HCT116 (cell line): ENCODE results near the gene AHNAK. TPM values are rescaled to one million over a fixed set of nuclear protein-coding genes. Genes with fewer than 3 reads are reported as not detected.

ENCODE experiments used
- ATAC-seq: fragments of 200-7000 bp; cut with Tn5 transposase; 2 replicates; pipeline ENCODE4 v1.9.1; 2020; ENCODE audit warnings: mild to moderate bottlenecking, moderate library complexity
- BruUV-seq: library from RNA; stranded (reverse); fragments of 400-500 nt; replicated peaks from 2 replicates; lab custom pipeline; 2021; lab: Mats Ljungman, UMichigan
- CTCF ChIA-PET: fragments of 300-600 bp; sonication (Branson Sonifier 250); formaldehyde crosslinking; loops from one replicate; lab custom pipeline; 2021; ENCODE audit warnings: antibody characterized with exemption; lab: Charles Lee
- POLR2A ChIA-PET: fragments of 300-600, 350-600 bp; sonication (Branson Sonifier 250); formaldehyde crosslinking; loops from one replicate; lab custom pipeline; 2021; ENCODE audit warnings: antibody characterized with exemption; lab: Charles Lee
- RAD21 ChIA-PET, 2 experiments: fragments of 300-600 bp; sonication (Branson Sonifier 250); formaldehyde crosslinking; loops; one replicate each; lab custom pipeline; 2023; ENCODE audit warnings: low total read pairs in 2 of 2; ENCODE audit not compliant: uncharacterized antibody in 2 of 2, unreplicated experiment in 2 of 2, low non-redundant PET in 1 of 2; lab: Charles Lee
- DNase-seq: peaks from one replicate; pipeline ENCODE4 v3.0.0-alpha.2; 2010; ENCODE audit warnings: low read depth, low spot score
- H2AFZ ChIP-seq: fragments of 200-600 bp; shearing (Covaris generic), sonication (generic); 2 replicates; pipeline ENCODE4 v1.6.1; 2017; ENCODE audit warnings: low read depth, mixed run types, mixed read lengths, antibody characterized with exemption, low read length; ENCODE audit not compliant: poor library complexity, severe bottlenecking
- H3K27ac ChIP-seq: 2 replicates; pipeline ENCODE4 v1.5.1; 2012; ENCODE audit warnings: low read depth, low read length
- H3K27me3 ChIP-seq: fragments of 200-600 bp; sonication (generic); 2 replicates; pipeline ENCODE4 v1.6.1; 2016; ENCODE audit warnings: mixed run types, low read length, mixed read lengths; ENCODE audit not compliant: insufficient read depth
- H3K36me3 ChIP-seq, 2 experiments: fragments of 200-500 bp in 1 of 2; fragments of 200-600 bp in 1 of 2; sonication (Bioruptor generic) in 1 of 2; sonication (generic) in 1 of 2; 2 replicates each; pipeline versions ENCODE4 v1.5.1 to v1.6.1; 2014 to 2016; ENCODE audit warnings: low read length in 2 of 2, inconsistent platforms in 1 of 2, mixed read lengths in 1 of 2, mixed run types in 1 of 2; ENCODE audit not compliant: insufficient read depth in 2 of 2, control insufficient read depth in 1 of 2
- H3K4me1 ChIP-seq, 2 experiments: fragments of 200-600 bp in 1 of 2; sonication (generic) in 1 of 2; 2 replicates each; pipeline versions ENCODE4 v1.5.1 to v1.6.1; 2012 to 2017; ENCODE audit warnings: low read length in 2 of 2, inconsistent platforms in 1 of 2, mild to moderate bottlenecking in 1 of 2, mixed read lengths in 1 of 2, mixed run types in 1 of 2, moderate library complexity in 1 of 2; ENCODE audit not compliant: insufficient read depth in 2 of 2, control insufficient read depth in 1 of 2
- H3K4me2 ChIP-seq: fragments of 200-600 bp; sonication (generic); 2 replicates; pipeline ENCODE4 v1.6.1; 2017; ENCODE audit warnings: mixed run types, low read length, mixed read lengths
- H3K4me3 ChIP-seq, 2 experiments: fragments of 200-600 bp in 1 of 2; sonication (generic) in 1 of 2; replicated peaks in 1 of 2; 2 replicates each; pipeline ENCODE4 v1.5.1; 2011 to 2016; ENCODE audit warnings: low read length in 2 of 2, control low read depth in 1 of 2, low read depth in 1 of 2, mild to moderate bottlenecking in 1 of 2, mixed read lengths in 1 of 2, mixed run types in 1 of 2
- H3K79me2 ChIP-seq: fragments of 200-600 bp; sonication (generic); 2 replicates; pipeline ENCODE4 v1.6.1; 2017; ENCODE audit warnings: mild to moderate bottlenecking, mixed run types, low read length, moderate library complexity, mixed read lengths; ENCODE audit not compliant: insufficient read depth
- H3K9ac ChIP-seq: fragments of 200-600 bp; sonication (generic); 2 replicates; pipeline ENCODE4 v1.6.1; 2016; ENCODE audit warnings: low read length, mixed read lengths
- H3K9me2 ChIP-seq: fragments of 200-600 bp; sonication (generic), shearing (Covaris generic); 2 replicates; pipeline ENCODE4 v1.6.1; 2017; ENCODE audit warnings: mixed run types, mild to moderate bottlenecking, moderate library complexity; ENCODE audit not compliant: insufficient read depth
- H3K9me3 ChIP-seq, 2 experiments: fragments of 200-500 bp in 1 of 2; fragments of 200-600 bp in 1 of 2; sonication (Bioruptor generic) in 1 of 2; sonication (generic) in 1 of 2; 2 replicates each; pipeline ENCODE4 v1.6.1; 2014 to 2017; ENCODE audit warnings: low read length in 2 of 2, mixed read lengths in 2 of 2, inconsistent platforms in 1 of 2, low read depth in 1 of 2, mild to moderate bottlenecking in 1 of 2, mixed run types in 1 of 2, moderate library complexity in 1 of 2; ENCODE audit not compliant: control insufficient read depth in 1 of 2, insufficient read depth in 1 of 2
- H4K20me1 ChIP-seq: fragments of 200-600 bp; sonication (generic), shearing (Covaris generic); 2 replicates; pipeline ENCODE4 v1.6.1; 2017; ENCODE audit warnings: mixed run types, mild to moderate bottlenecking, moderate library complexity; ENCODE audit not compliant: insufficient read depth
- CEBPB ChIP-seq: IDR thresholded peaks from 2 replicates; pipeline ENCODE4 v1.6.1; 2012; ENCODE audit warnings: low read depth
- EGR1 ChIP-seq: IDR thresholded peaks from 2 replicates; pipeline ENCODE4 v1.6.1; 2012; ENCODE audit warnings: low read depth
- EZH2 ChIP-seq: fragments of 200-600 bp; sonication (generic); IDR thresholded peaks from 2 replicates; pipeline ENCODE4 v1.6.1; 2017; ENCODE audit warnings: antibody characterized with exemption, mixed run types
- EZH2phosphoT487 ChIP-seq: fragments of 200-600 bp; IDR thresholded peaks from 2 replicates; pipeline ENCODE4 v1.6.1; 2018; ENCODE audit warnings: antibody characterized with exemption, borderline replicate concordance
- FOSL1 ChIP-seq: IDR thresholded peaks from 2 replicates; pipeline ENCODE4 v1.6.1; 2012; ENCODE audit warnings: low read depth
- JUND ChIP-seq: IDR thresholded peaks from 2 replicates; pipeline ENCODE4 v1.6.1; 2012
- POLR2A ChIP-seq: IDR thresholded peaks from 2 replicates; pipeline ENCODE4 v1.7.0; 2011; ENCODE audit warnings: borderline replicate concordance; ENCODE audit not compliant: insufficient read depth, insufficient read length; ENCODE audit errors: extremely low read depth
- RAD21 ChIP-seq: IDR thresholded peaks from 2 replicates; pipeline ENCODE4 v1.6.1; 2012; ENCODE audit warnings: low read depth, mild to moderate bottlenecking
- TCF7L2 ChIP-seq: IDR thresholded peaks from 2 replicates; pipeline ENCODE4 v1.7.0; 2011; ENCODE audit warnings: borderline replicate concordance, inconsistent platforms; ENCODE audit not compliant: insufficient read depth, insufficient read length; ENCODE audit errors: extremely low read depth
- ZFX ChIP-seq: fragments of 450-650 bp; IDR thresholded peaks from 2 replicates; pipeline ENCODE4 v1.6.1; 2017
- ZNF274 ChIP-seq: fragments of 200-500 bp; sonication (Bioruptor generic); IDR thresholded peaks from 2 replicates; pipeline ENCODE4 v1.6.1; 2014; ENCODE audit warnings: mild to moderate bottlenecking, low read depth, low read length, inconsistent platforms
- intact Hi-C: fragments of 100-400 bp; cut with micrococcal nuclease; formaldehyde crosslinking; loops from 2 replicates; pipeline ENCODE4 v1.10.0; 2022
- total RNA-seq: library from RNA; stranded (reverse); gene quantifications from one replicate; pipeline ENCODE4 v1.2.1, GENCODE V29; 2021; ENCODE audit not compliant: unreplicated experiment
- TF ChIP-seq, protein P1 (sequence below): IDR thresholded peaks from 2 replicates; pipeline ENCODE4 v1.6.1; 2011; ENCODE audit warnings: mild to moderate bottlenecking, low read length, moderate library complexity; ENCODE audit not compliant: insufficient replicate concordance; ENCODE audit errors: extremely low read depth
- TF ChIP-seq, protein P2 (sequence below): IDR thresholded peaks from 2 replicates; pipeline ENCODE4 v1.6.1; 2012
- TF ChIP-seq, protein P3 (sequence below): IDR thresholded peaks from 2 replicates; pipeline ENCODE4 v1.6.1; 2012; ENCODE audit warnings: low read depth
- TF ChIP-seq, protein P4 (sequence below), 3 experiments: fragments of 200-600 bp in 1 of 3; sonication (generic) in 1 of 3; IDR thresholded peaks in 2 of 3; conservative IDR thresholded peaks in 1 of 3; 2 replicates each; pipeline ENCODE4 v1.5.1; 2012 to 2017; ENCODE audit warnings: low read depth in 2 of 3, low read length in 2 of 3, antibody characterized with exemption in 1 of 3, borderline replicate concordance in 1 of 3, control low read depth in 1 of 3, mild to moderate bottlenecking in 1 of 3, mixed read lengths in 1 of 3, mixed run types in 1 of 3, moderate library complexity in 1 of 3; ENCODE audit not compliant: insufficient read depth in 1 of 3
- TF ChIP-seq, protein P5 (sequence below): IDR thresholded peaks from 2 replicates; pipeline ENCODE4 v1.6.1; 2012

Gene AHNAK
- total RNA-seq, 1 experiment from 2014 or later = 239 TPM

DNA sequence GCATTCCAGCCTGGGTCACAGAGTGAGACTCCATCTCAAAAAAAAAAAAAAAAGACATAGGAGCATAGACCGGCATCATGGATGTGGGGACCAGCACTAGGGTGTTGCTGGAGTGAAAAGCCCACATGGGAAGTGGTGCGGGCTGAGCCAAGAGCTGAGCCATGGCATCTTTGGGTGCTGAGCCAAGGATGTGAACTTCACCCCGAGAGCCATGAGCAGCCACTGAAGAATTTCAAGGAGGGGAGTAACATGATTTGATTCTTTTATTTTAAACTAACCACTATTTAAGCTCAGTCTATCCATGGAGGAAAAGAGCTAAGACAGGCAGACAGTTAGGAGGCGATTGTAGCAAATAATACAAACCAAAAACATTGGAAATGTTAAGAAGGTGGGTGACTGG is 57.4 kb downstream of the AHNAK start:
- ChIA-PET RAD21 (no interaction called here), CTCF (no interaction called here), POLR2A (no interaction called here)
- no peak for ATAC-seq
- Histone ChIP-seq H3K36me3 (no peaks in the 10 kb centered on the region), H3K9me3 (no peaks in the 10 kb centered on the region), H3K4me1 (no peaks in the 10 kb centered on the region), H3K27me3 (no peaks in the 10 kb centered on the region), H4K20me1 (no peaks in the 10 kb centered on the region), H3K9me2 (no peaks in the 10 kb centered on the region), H3K79me2 (no peaks in the 10 kb centered on the region), H3K9ac (no peak overlapping the region), H3K27ac (no peak overlapping the region), H2AFZ (no peak overlapping the region), H3K4me2 (no peak overlapping the region), H3K4me3 (no peak overlapping the region)
- no peak for DNase-seq
- TF ChIP-seq CEBPB = no peak
- TF ChIP-seq JUND = no peak
- TF ChIP-seq EZH2phosphoT487 = no peak
- TF ChIP-seq, protein P1, sequence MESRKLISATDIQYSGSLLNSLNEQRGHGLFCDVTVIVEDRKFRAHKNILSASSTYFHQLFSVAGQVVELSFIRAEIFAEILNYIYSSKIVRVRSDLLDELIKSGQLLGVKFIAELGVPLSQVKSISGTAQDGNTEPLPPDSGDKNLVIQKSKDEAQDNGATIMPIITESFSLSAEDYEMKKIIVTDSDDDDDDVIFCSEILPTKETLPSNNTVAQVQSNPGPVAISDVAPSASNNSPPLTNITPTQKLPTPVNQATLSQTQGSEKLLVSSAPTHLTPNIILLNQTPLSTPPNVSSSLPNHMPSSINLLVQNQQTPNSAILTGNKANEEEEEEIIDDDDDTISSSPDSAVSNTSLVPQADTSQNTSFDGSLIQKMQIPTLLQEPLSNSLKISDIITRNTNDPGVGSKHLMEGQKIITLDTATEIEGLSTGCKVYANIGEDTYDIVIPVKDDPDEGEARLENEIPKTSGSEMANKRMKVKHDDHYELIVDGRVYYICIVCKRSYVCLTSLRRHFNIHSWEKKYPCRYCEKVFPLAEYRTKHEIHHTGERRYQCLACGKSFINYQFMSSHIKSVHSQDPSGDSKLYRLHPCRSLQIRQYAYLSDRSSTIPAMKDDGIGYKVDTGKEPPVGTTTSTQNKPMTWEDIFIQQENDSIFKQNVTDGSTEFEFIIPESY = no peak
- TF ChIP-seq ZNF274 = no peak
- TF ChIP-seq, protein P2, sequence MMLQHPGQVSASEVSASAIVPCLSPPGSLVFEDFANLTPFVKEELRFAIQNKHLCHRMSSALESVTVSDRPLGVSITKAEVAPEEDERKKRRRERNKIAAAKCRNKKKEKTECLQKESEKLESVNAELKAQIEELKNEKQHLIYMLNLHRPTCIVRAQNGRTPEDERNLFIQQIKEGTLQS = no peak
- TF ChIP-seq FOSL1 = no peak
- TF ChIP-seq ZFX = no peak
- TF ChIP-seq, protein P3, sequence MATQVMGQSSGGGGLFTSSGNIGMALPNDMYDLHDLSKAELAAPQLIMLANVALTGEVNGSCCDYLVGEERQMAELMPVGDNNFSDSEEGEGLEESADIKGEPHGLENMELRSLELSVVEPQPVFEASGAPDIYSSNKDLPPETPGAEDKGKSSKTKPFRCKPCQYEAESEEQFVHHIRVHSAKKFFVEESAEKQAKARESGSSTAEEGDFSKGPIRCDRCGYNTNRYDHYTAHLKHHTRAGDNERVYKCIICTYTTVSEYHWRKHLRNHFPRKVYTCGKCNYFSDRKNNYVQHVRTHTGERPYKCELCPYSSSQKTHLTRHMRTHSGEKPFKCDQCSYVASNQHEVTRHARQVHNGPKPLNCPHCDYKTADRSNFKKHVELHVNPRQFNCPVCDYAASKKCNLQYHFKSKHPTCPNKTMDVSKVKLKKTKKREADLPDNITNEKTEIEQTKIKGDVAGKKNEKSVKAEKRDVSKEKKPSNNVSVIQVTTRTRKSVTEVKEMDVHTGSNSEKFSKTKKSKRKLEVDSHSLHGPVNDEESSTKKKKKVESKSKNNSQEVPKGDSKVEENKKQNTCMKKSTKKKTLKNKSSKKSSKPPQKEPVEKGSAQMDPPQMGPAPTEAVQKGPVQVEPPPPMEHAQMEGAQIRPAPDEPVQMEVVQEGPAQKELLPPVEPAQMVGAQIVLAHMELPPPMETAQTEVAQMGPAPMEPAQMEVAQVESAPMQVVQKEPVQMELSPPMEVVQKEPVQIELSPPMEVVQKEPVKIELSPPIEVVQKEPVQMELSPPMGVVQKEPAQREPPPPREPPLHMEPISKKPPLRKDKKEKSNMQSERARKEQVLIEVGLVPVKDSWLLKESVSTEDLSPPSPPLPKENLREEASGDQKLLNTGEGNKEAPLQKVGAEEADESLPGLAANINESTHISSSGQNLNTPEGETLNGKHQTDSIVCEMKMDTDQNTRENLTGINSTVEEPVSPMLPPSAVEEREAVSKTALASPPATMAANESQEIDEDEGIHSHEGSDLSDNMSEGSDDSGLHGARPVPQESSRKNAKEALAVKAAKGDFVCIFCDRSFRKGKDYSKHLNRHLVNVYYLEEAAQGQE = no peak
- TF ChIP-seq TCF7L2 = no peak
- TF ChIP-seq EZH2 = no peak
- TF ChIP-seq, protein P4, sequence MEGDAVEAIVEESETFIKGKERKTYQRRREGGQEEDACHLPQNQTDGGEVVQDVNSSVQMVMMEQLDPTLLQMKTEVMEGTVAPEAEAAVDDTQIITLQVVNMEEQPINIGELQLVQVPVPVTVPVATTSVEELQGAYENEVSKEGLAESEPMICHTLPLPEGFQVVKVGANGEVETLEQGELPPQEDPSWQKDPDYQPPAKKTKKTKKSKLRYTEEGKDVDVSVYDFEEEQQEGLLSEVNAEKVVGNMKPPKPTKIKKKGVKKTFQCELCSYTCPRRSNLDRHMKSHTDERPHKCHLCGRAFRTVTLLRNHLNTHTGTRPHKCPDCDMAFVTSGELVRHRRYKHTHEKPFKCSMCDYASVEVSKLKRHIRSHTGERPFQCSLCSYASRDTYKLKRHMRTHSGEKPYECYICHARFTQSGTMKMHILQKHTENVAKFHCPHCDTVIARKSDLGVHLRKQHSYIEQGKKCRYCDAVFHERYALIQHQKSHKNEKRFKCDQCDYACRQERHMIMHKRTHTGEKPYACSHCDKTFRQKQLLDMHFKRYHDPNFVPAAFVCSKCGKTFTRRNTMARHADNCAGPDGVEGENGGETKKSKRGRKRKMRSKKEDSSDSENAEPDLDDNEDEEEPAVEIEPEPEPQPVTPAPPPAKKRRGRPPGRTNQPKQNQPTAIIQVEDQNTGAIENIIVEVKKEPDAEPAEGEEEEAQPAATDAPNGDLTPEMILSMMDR (IDR thresholded peaks at IDR 0.05 in 2 of 3, conservative IDR thresholded peaks at IDR 0.05 in 1 of 3; ENCODE audit: borderline replicate concordance in 1 of 3, insufficient read depth in 1 of 3, low read depth in 2 of 3, low read length in 2 of 3) = no peak
- TF ChIP-seq RAD21 = no peak
- no peak for TF ChIP-seq EGR1
- TF ChIP-seq, protein P5, sequence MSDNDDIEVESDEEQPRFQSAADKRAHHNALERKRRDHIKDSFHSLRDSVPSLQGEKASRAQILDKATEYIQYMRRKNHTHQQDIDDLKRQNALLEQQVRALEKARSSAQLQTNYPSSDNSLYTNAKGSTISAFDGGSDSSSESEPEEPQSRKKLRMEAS = no peak
- no peak for TF ChIP-seq POLR2A
- intact Hi-C loops = no loop called here
- BruUV-seq = no TSS peak
